Measurements from ENCODE around the gene NR3C1. TPM values are rescaled to one million over a fixed set of nuclear protein-coding genes. Genes with fewer than 3 reads are reported as not detected.

Gene NR3C1
- total RNA-seq, 2 experiments from 2014 or later, result 62.7 to 73.1 TPM

- CTCF ChIA-PET, result no interaction called here
These were observed 88.8 kb downstream of the NR3C1 start for GRCh38 chr5:143314659-143315058.

DNA sequence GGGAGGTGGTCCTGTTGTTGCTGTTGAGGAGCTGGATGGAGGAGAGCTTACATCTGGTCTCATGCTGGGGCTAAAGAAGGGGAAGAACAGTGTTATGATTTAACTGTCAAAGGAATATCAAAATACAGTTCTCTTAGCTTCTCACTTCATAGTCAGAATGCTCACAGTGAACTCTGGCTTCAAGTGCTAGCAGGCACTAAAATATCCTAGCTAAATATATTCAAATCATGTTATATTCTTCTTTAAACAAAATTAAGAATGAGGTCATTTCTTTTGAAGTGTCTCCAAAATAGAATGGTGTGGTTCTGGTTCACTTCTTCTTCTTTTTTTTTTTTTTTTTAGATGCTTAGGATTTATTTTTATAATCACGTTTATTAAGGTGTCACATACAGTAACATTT, 89.4 kb downstream of the NR3C1 start:
- CTCF ChIA-PET, result interaction anchor here (0.6 kb wide), 3 partner anchors 15 to 477 kb away, joined by 3 to 5 read pairs (median 4); no protein-coding TSS in a partner anchor
- Mint-ChIP-seq H3K9me3 (peaks cover 3% of the 10 kb centered on the region), H3K4me1 (peaks cover 12% of the 10 kb centered on the region), H3K27me3 (no peaks in the 10 kb centered on the region), H3K36me3 (ENCODE audit: low read depth) (peaks cover 48% of the 10 kb centered on the region), H3K4me3 (no peak overlapping the region), H3K27ac (no peak overlapping the region)
- no peak for DNase-seq
- POLR2A ChIA-PET, result interaction anchor here (0.9 kb wide), 1 partner anchor 577 kb away, joined by 5 read pairs; no protein-coding TSS in a partner anchor

More at GRCh38 chr5:143314659-143315058, 88.8 kb downstream of the NR3C1 start:
- H3K36me3 Mint-ChIP-seq (ENCODE audit: low read depth), result peaks cover 42% of the 10 kb centered on the region
- peaks cover 3% of the 10 kb centered on the region for H3K9me3 Mint-ChIP-seq
- no peak overlapping the region for H3K27ac Mint-ChIP-seq
- DNase-seq, result no peak
- POLR2A ChIA-PET, result interaction anchor here (0.6 to 0.9 kb wide), 2 partner anchors 277 to 576 kb away, joined by 3 to 5 read pairs; no protein-coding TSS in a partner anchor
- H3K4me1 Mint-ChIP-seq, result peaks cover 12% of the 10 kb centered on the region
- H3K4me3 Mint-ChIP-seq, result no peak overlapping the region
- no peaks in the 10 kb centered on the region for H3K27me3 Mint-ChIP-seq

DNA sequence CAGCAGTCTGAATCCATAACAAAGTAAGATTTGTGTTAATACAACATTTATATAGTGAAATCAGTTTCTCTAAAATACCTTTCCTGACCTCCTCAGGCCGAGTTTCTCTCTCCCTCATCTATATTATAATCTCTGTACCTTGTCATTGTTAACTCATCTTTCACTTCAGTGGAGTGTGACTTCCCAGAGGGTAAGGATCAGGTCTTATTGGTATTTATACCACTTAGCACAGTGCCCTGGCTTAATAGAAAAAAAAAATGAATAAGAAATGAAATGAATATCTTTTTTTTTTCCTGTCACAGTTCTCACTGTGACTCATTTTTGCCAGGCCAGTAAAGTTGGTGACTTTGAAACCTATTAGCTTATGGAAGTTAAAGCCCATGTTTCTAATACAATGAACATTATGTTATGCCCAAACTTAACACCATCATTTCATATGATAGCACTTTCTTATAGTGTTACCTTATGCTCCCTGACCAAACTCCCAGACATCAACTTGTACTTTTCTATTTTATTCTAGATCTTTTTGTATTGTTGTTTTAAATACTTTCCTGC, 90.1 kb downstream of the NR3C1 start:
- H3K36me3 Mint-ChIP-seq (ENCODE audit: low read depth), result peaks cover 54% of the 10 kb centered on the region
- peaks cover 12% of the 10 kb centered on the region for H3K4me1 Mint-ChIP-seq
- no peak for DNase-seq
- no peak overlapping the region for H3K27ac Mint-ChIP-seq
- POLR2A ChIA-PET, result interaction anchor here (0.9 kb wide), 1 partner anchor 577 kb away, joined by 5 read pairs; no protein-coding TSS in a partner anchor
- no peak overlapping the region for H3K4me3 Mint-ChIP-seq
- H3K9me3 Mint-ChIP-seq, result peaks cover 7% of the 10 kb centered on the region
- CTCF ChIA-PET, result interaction anchor here (0.6 kb wide), 1 partner anchor 16 kb away, joined by 4 read pairs; no protein-coding TSS in a partner anchor
- no peaks in the 10 kb centered on the region for H3K27me3 Mint-ChIP-seq

GRCh38 chr5:143312822-143313221, 90.7 kb downstream of the NR3C1 start:
- POLR2A ChIA-PET, result no interaction called here
- Mint-ChIP-seq H3K4me3 (no peak overlapping the region), H3K27ac (no peak overlapping the region), H3K36me3 (ENCODE audit: low read depth) (peaks cover 60% of the 10 kb centered on the region), H3K9me3 (peaks cover 7% of the 10 kb centered on the region), H3K27me3 (no peaks in the 10 kb centered on the region), H3K4me1 (peaks cover 12% of the 10 kb centered on the region)
- CTCF ChIA-PET, result no interaction called here
- DNase-seq, result no peak

DNA sequence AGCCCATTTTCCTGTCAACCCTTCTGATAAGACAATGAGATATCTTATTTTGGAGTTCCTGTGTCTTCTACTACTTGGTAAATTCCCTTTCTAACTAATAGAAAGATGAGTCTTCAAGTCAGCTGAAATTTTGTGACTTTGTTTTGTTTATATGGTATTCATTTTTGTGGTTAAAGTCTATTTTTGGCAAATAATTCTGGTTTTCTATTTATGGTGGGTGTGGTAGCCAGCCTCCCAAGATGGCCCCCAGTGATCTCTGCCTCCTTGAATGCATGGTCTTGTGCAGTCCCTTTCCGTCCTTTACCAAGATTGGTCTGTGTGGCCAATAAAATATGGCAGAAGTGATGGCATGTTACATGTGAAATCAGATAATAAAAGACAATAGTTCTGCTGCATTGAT, 91.5 kb downstream of the NR3C1 start:
- ChIA-PET CTCF (no interaction called here), POLR2A (no interaction called here)
- Mint-ChIP-seq H3K27ac (peak overlapping the region; percentile 50), H3K4me3 (no peak overlapping the region), H3K4me1 (peaks cover 9% of the 10 kb centered on the region), H3K27me3 (no peaks in the 10 kb centered on the region), H3K9me3 (peaks cover 4% of the 10 kb centered on the region), H3K36me3 (ENCODE audit: low read depth) (peaks cover 64% of the 10 kb centered on the region)
- no peak for DNase-seq

- POLR2A ChIA-PET, result no interaction called here
- CTCF ChIA-PET, result no interaction called here
- peaks cover 9% of the 10 kb centered on the region for H3K4me1 Mint-ChIP-seq
These were observed 92.1 kb downstream of the NR3C1 start for GRCh38 chr5:143311428-143311827.

DNA sequence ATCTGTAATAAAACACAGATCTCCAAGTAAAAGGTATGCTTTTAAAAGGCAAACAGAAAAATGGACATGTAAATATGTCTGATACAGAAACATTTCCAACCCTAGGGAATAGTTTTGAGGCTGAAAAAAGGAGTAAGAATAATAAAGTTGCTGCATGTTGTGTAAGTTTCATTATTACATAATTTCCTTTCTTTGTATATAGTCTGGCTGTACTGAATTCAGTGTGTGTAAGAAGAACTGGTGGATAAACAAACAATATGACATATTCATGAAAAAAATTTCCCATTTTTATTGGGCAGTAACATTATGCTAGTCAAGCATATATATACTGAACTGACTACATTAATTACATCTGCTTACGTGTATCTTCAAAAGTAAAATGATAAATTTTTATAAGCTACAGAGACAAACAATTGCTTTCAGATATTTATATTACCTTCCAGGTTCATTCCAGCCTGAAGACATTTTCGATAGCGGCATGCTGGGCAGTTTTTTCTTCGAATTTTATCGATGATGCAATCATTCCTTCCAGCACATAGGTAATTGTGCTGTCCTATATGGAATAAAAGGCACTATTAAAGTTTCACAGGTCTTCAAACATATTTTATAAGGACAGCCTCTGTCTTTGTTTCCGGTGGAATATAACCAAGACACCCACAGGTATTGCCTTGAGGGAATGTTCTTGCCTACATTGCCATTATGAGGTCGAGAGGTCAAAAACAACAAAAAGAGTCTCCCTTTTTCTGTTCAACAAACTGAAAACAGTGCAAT, 93.6 kb downstream of the NR3C1 start:
- Mint-ChIP-seq H3K36me3 (ENCODE audit: low read depth) (peaks cover 80% of the 10 kb centered on the region), H3K27ac (peak overlapping the region; percentile 36), H3K27me3 (no peaks in the 10 kb centered on the region), H3K9me3 (peaks cover 10% of the 10 kb centered on the region), H3K4me1 (peaks cover 9% of the 10 kb centered on the region), H3K4me3 (no peak overlapping the region)
- DNase-seq, result no peak
- POLR2A ChIA-PET, result no interaction called here
- CTCF ChIA-PET, result no interaction called here

More at GRCh38 chr5:143311428-143311827, 92.1 kb downstream of the NR3C1 start:
- no peak overlapping the region for H3K27ac Mint-ChIP-seq
- H3K27me3 Mint-ChIP-seq, result no peaks in the 10 kb centered on the region
- DNase-seq, result no peak
- H3K4me3 Mint-ChIP-seq, result no peak overlapping the region
- peaks cover 4% of the 10 kb centered on the region for H3K9me3 Mint-ChIP-seq
- peaks cover 66% of the 10 kb centered on the region for H3K36me3 Mint-ChIP-seq (ENCODE audit: low read depth)

- Mint-ChIP-seq H3K9me3 (peaks cover 13% of the 10 kb centered on the region), H3K4me1 (peaks cover 7% of the 10 kb centered on the region), H3K36me3 (ENCODE audit: low read depth) (peaks cover 86% of the 10 kb centered on the region), H3K27ac (no peak overlapping the region), H3K27me3 (no peaks in the 10 kb centered on the region), H3K4me3 (no peak overlapping the region)
- ChIA-PET CTCF (no interaction called here), POLR2A (no interaction called here)
- no peak for DNase-seq
These were observed 94.8 kb downstream of the NR3C1 start for GRCh38 chr5:143308731-143309130.

DNA sequence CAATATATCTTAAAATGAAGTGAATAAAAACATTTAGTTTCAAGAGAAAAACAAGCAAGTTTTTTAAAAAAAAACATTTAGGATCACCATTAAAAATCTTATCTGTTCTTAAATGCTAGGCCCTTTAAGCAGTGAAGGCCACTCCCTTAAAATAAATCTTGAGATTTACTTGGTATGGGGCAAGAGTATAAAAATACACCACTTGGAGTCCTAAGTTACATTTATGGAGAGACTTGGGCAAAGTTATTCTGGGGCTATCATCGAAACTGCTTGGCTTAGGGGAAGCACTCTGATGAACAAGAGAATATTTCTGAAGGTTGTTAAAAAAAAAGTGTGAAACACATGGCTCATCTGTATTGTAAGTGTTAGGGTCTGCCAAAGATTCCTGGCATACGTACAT, 97.4 kb downstream of the NR3C1 start:
- CTCF ChIA-PET, result no interaction called here
- Mint-ChIP-seq H3K4me3 (no peak overlapping the region), H3K36me3 (ENCODE audit: low read depth) (peaks cover 78% of the 10 kb centered on the region), H3K27ac (no peak overlapping the region), H3K9me3 (peaks cover 13% of the 10 kb centered on the region), H3K4me1 (peaks cover 4% of the 10 kb centered on the region), H3K27me3 (no peaks in the 10 kb centered on the region)
- DNase-seq, result no peak
- POLR2A ChIA-PET, result no interaction called here

- ChIA-PET CTCF (no interaction called here), POLR2A (no interaction called here)
- Mint-ChIP-seq H3K4me1 (peaks cover under 1% of the 10 kb centered on the region), H3K36me3 (ENCODE audit: low read depth) (peaks cover 78% of the 10 kb centered on the region), H3K4me3 (no peak overlapping the region), H3K27ac (no peak overlapping the region), H3K9me3 (peaks cover 13% of the 10 kb centered on the region), H3K27me3 (no peaks in the 10 kb centered on the region)
- DNase-seq, result no peak
These were observed 98.5 kb downstream of the NR3C1 start for GRCh38 chr5:143304836-143305475.

DNA sequence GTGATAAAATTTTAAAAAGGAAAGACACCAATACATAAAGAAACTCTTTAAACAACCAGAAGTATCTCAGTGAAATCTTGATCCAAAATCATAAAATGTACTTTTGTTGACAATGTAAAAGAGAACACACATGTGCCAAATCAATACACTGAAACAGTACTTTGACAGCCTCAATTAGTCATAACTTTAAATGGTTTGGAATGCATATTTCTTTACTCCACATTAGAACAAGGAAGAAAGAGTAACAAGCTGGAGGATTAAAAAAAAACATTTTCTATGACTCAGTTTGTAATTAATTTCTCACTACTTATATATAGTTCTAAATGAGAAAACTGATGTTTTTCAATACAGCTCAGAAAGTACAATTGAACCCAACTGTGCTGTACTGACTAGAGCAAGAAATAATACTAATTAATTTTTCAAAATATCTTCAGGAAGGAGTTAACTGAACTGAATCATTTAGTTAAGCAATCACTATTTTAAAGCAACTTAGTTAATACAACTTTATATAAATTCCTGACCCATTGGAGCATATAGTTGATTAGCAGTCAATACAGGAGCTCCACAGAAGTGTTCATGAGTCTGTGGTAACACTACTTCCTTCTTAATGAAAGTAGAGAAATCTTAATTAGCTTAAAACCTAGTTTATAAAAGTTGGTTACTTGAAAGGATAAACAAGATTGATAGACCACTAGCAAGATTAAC, 101.0 kb downstream of the NR3C1 start:
- H3K36me3 Mint-ChIP-seq (ENCODE audit: low read depth), result peaks cover 68% of the 10 kb centered on the region
- peaks cover 10% of the 10 kb centered on the region for H3K9me3 Mint-ChIP-seq
- no peak overlapping the region for H3K27ac Mint-ChIP-seq
- H3K4me1 Mint-ChIP-seq, result peaks cover 3% of the 10 kb centered on the region
- CTCF ChIA-PET, result no interaction called here
- H3K4me3 Mint-ChIP-seq, result no peak overlapping the region
- DNase-seq, result no peak
- H3K27me3 Mint-ChIP-seq, result no peaks in the 10 kb centered on the region
- POLR2A ChIA-PET, result no interaction called here

DNA sequence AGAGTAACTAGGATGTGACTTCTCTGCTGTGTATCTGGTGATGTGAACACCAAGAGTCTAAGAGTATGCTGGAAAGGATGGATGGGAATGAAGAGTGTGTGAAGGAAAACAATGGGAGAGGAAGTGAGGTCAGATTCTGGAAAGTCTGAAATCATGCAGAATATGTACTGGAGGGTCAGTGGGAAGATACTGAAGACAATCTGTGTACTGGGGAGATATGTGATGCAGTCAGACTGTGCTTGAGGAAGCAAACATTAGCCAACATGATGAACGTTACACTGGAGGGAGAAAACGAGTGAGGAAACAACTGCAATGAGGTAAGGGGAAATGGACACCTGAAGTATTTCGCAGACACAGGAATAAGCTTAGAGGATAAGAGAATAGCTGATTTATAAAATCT, 105.7 kb downstream of the NR3C1 start:
- Mint-ChIP-seq H3K4me3 (no peak overlapping the region), H3K4me1 (peaks cover 3% of the 10 kb centered on the region), H3K27me3 (no peaks in the 10 kb centered on the region), H3K9me3 (no peaks in the 10 kb centered on the region), H3K36me3 (ENCODE audit: low read depth) (peaks cover 51% of the 10 kb centered on the region), H3K27ac (no peak overlapping the region)
- ChIA-PET CTCF (interaction anchor here (0.6 kb wide), 1 partner anchor 62 kb away, joined by 3 read pairs; no protein-coding TSS in a partner anchor), POLR2A (no interaction called here)
- no peak for DNase-seq

DNA sequence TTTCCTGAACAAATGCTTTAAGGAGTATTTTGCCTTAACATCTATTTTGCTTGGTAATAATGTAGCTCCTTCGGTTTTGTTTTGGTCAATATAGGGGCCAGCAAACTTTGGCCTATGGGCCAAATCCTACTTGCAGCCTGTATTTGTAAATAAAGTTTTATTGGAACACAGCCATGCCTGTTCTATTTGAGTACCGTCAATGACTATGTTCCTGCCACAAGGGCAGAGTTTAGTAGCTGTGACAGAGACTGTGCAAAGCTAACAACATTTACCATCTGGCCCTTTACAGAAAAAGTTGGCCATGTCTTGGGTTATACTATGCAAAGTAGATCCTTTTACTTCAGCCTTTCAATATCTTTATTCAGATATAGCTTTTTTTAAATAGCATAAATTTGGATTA, 113.4 kb downstream of the NR3C1 start:
- no peak for DNase-seq
- no peaks in the 10 kb centered on the region for H3K4me1 Mint-ChIP-seq
- ChIA-PET CTCF (interaction anchor here (2.5 kb wide), 1 partner anchor 9 kb away, joined by 9 read pairs; no protein-coding TSS in a partner anchor), POLR2A (no interaction called here)
- no peak overlapping the region for H3K4me3 Mint-ChIP-seq
- peaks cover 5% of the 10 kb centered on the region for H3K9me3 Mint-ChIP-seq
- H3K36me3 Mint-ChIP-seq (ENCODE audit: low read depth), result peaks cover 63% of the 10 kb centered on the region
- H3K27me3 Mint-ChIP-seq, result no peaks in the 10 kb centered on the region
- H3K27ac Mint-ChIP-seq, result no peak overlapping the region
